C4-2B (cell line): Measurements from ENCODE around the gene PPARG.

Experiments
- ZFX ChIP-seq: fragments of 450-650 bp; IDR thresholded peaks from 2 replicates; pipeline ENCODE4 v1.6.1; 2017
- TF ChIP-seq, protein P1 (sequence below): fragments of 450-650 bp; conservative IDR thresholded peaks from 2 replicates; pipeline ENCODE4 v1.5.1; 2017; ENCODE audit warnings: mild to moderate bottlenecking

DNA sequence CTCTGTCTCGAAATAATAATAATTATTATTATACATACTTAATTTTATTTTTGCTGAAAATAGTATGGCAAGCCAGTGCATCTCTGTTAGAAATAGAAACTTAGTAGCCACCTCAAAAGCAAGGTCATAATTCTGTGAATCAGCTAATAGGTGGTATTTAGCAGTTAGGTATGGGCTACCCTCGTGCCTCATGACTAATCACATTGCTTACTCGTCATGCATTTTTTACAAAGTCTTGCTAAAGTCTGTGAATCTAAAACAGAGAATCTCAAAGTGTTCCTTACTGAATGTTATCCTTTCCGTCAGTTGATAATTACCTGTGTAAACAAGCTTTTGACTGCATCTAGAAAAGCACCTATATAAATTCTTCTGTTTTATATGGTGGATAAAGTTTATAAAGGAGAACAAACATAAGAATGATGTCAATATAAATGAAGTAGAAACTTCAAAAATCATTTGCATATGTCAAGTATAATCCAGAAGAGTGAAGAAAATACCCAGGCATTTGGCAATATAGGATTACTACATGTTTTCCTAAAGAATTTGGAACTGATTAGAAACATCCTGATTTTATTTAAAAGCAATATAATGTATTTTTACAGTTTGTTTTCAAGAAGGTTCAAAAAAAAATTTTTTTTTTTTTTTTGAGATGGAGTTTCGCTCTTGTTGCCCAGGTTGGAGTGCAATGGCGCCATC, 6.2 kb downstream of the PPARG start:
- TF ChIP-seq, protein P1, sequence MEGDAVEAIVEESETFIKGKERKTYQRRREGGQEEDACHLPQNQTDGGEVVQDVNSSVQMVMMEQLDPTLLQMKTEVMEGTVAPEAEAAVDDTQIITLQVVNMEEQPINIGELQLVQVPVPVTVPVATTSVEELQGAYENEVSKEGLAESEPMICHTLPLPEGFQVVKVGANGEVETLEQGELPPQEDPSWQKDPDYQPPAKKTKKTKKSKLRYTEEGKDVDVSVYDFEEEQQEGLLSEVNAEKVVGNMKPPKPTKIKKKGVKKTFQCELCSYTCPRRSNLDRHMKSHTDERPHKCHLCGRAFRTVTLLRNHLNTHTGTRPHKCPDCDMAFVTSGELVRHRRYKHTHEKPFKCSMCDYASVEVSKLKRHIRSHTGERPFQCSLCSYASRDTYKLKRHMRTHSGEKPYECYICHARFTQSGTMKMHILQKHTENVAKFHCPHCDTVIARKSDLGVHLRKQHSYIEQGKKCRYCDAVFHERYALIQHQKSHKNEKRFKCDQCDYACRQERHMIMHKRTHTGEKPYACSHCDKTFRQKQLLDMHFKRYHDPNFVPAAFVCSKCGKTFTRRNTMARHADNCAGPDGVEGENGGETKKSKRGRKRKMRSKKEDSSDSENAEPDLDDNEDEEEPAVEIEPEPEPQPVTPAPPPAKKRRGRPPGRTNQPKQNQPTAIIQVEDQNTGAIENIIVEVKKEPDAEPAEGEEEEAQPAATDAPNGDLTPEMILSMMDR = no peak
- no peak for TF ChIP-seq ZFX
